Activated CD4-positive, alpha-beta memory T cell treated with anti-CD3 and anti-CD28 coated beads for 36 hours (primary cell): ENCODE results near the gene PREPL. TPM values are rescaled to one million over a fixed set of nuclear protein-coding genes. Genes with fewer than 3 reads are reported as not detected.

Experiments used
- CTCF ChIA-PET: fragments of 350-600 bp; sonication (Branson Sonifier 250); formaldehyde crosslinking; loops from one replicate; lab custom pipeline; 2021; ENCODE audit warnings: antibody characterized with exemption, inconsistent platforms; lab: Charles Lee
- POLR2A ChIA-PET: fragments of 350-600 bp; sonication (Branson Sonifier 250); formaldehyde crosslinking; loops from one replicate; lab custom pipeline; 2021; ENCODE audit warnings: antibody characterized with exemption; lab: Charles Lee
- DNase-seq: peaks from one replicate; pipeline ENCODE4 v3.0.0-alpha.2; 2020
- H3K27ac Mint-ChIP-seq: one replicate; pipeline ENCODE4 v1.8.0; 2021; ENCODE audit warnings: mixed read lengths
- H3K27me3 Mint-ChIP-seq: one replicate; pipeline ENCODE4 v1.8.0; 2021; ENCODE audit warnings: mixed read lengths
- H3K36me3 Mint-ChIP-seq: one replicate; pipeline ENCODE4 v1.8.0; 2021; ENCODE audit warnings: mixed read lengths
- H3K4me1 Mint-ChIP-seq: one replicate; pipeline ENCODE4 v1.8.0; 2021; ENCODE audit warnings: low read depth, mixed read lengths
- H3K4me3 Mint-ChIP-seq: one replicate; pipeline ENCODE4 v1.8.0; 2021; ENCODE audit warnings: mild to moderate bottlenecking, mixed read lengths
- H3K9me3 Mint-ChIP-seq: one replicate; pipeline ENCODE4 v1.8.0; 2021; ENCODE audit warnings: mixed read lengths
- intact Hi-C: fragments of 100-400 bp; cut with micrococcal nuclease; formaldehyde crosslinking; loops from one replicate; pipeline ENCODE4 v1.15.1; 2023
- total RNA-seq, 2 experiments: library from RNA; stranded (reverse); gene quantifications; one replicate each; pipeline ENCODE4 v1.2.3, GENCODE V29; 2021

PREPL gene
- total RNA-seq, 2 experiments from 2014 or later, result 25.2 to 32.1 TPM

DNA sequence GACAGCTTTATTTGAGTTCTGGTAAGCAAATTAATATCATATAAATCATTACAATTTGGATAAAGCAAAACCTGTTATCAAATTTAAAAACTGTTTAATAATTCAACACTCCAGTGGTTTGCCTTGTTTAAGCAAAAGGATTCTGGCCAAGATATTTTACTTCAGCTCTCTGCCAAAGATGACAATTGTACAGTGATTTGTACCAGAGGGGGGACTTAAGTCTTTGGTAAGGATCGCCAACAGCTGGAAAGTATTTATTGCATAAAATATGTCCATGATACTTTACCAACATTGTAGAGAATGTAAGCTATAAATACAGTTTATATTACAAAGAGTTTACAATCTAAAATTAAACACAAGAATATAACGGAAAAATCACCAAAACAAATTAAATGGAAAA is 13.8 kb downstream of the PREPL start:
- POLR2A ChIA-PET, result interaction anchor here (0.6 kb wide), 1 partner anchor 130 kb away, joined by 4 read pairs; no protein-coding TSS in a partner anchor
- Mint-ChIP-seq H3K27me3 (no peaks in the 10 kb centered on the region), H3K4me3 (no peak overlapping the region), H3K9me3 (no peaks in the 10 kb centered on the region), H3K27ac (no peak overlapping the region), H3K36me3 (peaks cover 13% of the 10 kb centered on the region), H3K4me1 (peaks cover 10% of the 10 kb centered on the region)
- intact Hi-C loops, result no loop called here
- DNase-seq, result no peak
- CTCF ChIA-PET, result interaction anchor here (0.7 to 1.3 kb wide), 3 partner anchors 21 to 132 kb away, joined by 3 read pairs; no protein-coding TSS in a partner anchor

GRCh38 chr2:44342854-44343253 is 18.4 kb downstream of the PREPL start:
- no peak for DNase-seq
- intact Hi-C loops, result loop anchor here (1.0 to 2.0 kb wide), 3 partner anchors 98 to 299 kb away; no protein-coding TSS in a partner anchor
- no peaks in the 10 kb centered on the region for H3K27me3 Mint-ChIP-seq
- H3K27ac Mint-ChIP-seq, result no peak overlapping the region
- H3K4me1 Mint-ChIP-seq, result no peaks in the 10 kb centered on the region
- no peaks in the 10 kb centered on the region for H3K9me3 Mint-ChIP-seq
- no peak overlapping the region for H3K4me3 Mint-ChIP-seq
- POLR2A ChIA-PET, result no interaction called here
- peaks cover 25% of the 10 kb centered on the region for H3K36me3 Mint-ChIP-seq
- CTCF ChIA-PET, result interaction anchor here (0.7 to 2.6 kb wide), 8 partner anchors 9 to 612 kb away, joined by 3 to 18 read pairs (median 4); no protein-coding TSS in a partner anchor

DNA sequence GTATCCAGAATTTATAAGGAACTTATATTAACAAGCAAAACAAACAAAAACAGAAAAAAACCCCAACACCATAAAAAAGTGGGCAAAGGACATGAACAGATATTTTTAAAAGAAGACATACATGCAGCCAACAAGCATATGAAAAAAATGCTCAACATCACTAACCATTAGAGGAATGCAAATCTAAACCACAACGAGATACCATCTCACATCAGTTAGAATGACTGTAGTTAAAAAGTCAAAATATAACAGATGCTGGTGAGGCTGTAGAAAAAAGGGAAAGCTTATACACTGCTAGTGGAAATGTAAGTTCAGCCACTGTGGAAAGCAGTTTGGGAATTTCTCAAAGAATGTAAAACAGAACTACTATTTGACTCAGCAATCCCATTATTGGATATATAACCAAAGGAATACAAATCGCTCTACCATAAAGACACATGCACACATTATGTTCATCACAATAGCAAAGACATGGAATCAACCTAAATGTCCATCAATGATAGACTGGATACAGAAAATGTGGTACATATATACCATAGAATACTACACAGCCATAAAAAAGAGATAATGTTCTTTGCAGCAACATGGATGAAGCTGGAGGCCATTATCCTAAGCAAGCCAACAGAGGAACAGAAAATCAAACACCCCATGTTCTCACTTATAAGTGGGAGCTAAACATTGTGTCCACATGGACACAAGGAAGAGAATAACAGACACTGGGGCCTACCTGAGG is 25.3 kb downstream of the PREPL start:
- Mint-ChIP-seq H3K9me3 (no peaks in the 10 kb centered on the region), H3K36me3 (peaks cover 56% of the 10 kb centered on the region), H3K27me3 (no peaks in the 10 kb centered on the region), H3K4me1 (peaks cover 5% of the 10 kb centered on the region), H3K4me3 (no peak overlapping the region), H3K27ac (no peak overlapping the region)
- CTCF ChIA-PET, result interaction anchor here (1.1 kb wide), 1 partner anchor 26 kb away, joined by 3 read pairs; the partner anchor contains the start of genes CAMKMT and PREPL
- POLR2A ChIA-PET, result no interaction called here
- DNase-seq, result no peak
- intact Hi-C loops, result no loop called here

DNA sequence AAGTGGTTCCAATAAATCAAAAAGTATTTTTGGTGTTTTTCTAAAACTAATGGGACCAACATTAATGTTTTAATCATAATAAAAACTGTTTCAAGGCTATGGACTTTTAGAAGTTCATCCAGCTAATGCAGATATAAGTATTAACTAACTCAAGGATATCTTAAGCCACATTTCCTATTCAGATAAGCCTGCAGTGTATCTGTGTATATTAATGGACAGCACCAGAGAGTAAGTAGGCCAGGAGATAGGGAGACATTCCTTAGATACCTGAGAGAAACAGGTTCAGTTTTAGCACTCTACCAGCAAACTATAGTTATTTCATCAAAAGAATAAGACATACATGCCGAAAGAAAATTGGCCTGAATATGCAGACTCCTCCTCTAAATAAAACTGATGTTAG is 27.3 kb downstream of the PREPL start:
- intact Hi-C loops, result no loop called here
- no peaks in the 10 kb centered on the region for H3K9me3 Mint-ChIP-seq
- peaks cover 11% of the 10 kb centered on the region for H3K4me1 Mint-ChIP-seq
- no peak for DNase-seq
- H3K27me3 Mint-ChIP-seq, result no peaks in the 10 kb centered on the region
- POLR2A ChIA-PET, result interaction anchor here (0.6 kb wide), 1 partner anchor 36 kb away, joined by 3 read pairs; no protein-coding TSS in a partner anchor
- CTCF ChIA-PET, result interaction anchor here (0.7 to 1.1 kb wide), 2 partner anchors 9 to 90 kb away, joined by 4 read pairs; no protein-coding TSS in a partner anchor
- peaks cover 50% of the 10 kb centered on the region for H3K36me3 Mint-ChIP-seq
- no peak overlapping the region for H3K4me3 Mint-ChIP-seq
- H3K27ac Mint-ChIP-seq, result no peak overlapping the region

- Mint-ChIP-seq H3K36me3 (peaks cover 36% of the 10 kb centered on the region), H3K27me3 (no peaks in the 10 kb centered on the region), H3K9me3 (no peaks in the 10 kb centered on the region), H3K27ac (no peak overlapping the region), H3K4me1 (peaks cover 7% of the 10 kb centered on the region), H3K4me3 (no peak overlapping the region)
- POLR2A ChIA-PET, result no interaction called here
- CTCF ChIA-PET, result no interaction called here
- DNase-seq, result no peak
- intact Hi-C loops, result no loop called here
These were observed 30.5 kb downstream of the PREPL start for GRCh38 chr2:44330801-44331200.

DNA sequence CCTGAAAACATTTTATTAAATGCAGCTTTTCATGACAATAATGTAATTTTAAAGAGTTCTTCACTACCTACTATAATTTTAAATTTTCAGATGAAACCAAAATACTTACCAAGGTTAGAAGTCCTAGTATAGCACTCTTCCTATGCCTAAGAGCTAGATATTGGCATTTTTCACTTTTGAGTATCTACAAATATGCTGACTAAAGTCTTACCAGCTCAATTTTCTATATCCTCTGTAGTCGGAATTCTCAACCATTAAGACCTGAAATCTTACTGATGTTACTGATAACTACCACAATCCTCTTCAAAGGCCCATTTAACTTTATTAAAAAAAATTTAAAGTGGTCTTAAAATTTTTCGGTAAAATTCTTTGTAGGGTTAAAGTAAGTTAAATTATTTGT is 32.0 kb downstream of the PREPL start:
- no peak for DNase-seq
- Mint-ChIP-seq H3K27ac (no peak overlapping the region), H3K36me3 (peaks cover 32% of the 10 kb centered on the region), H3K4me3 (no peak overlapping the region), H3K27me3 (no peaks in the 10 kb centered on the region), H3K4me1 (peaks cover 7% of the 10 kb centered on the region), H3K9me3 (no peaks in the 10 kb centered on the region)
- POLR2A ChIA-PET, result no interaction called here
- intact Hi-C loops, result no loop called here
- CTCF ChIA-PET, result no interaction called here

GRCh38 chr2:44328750-44329149 is 32.5 kb downstream of the PREPL start:
- CTCF ChIA-PET, result no interaction called here
- Mint-ChIP-seq H3K27me3 (no peaks in the 10 kb centered on the region), H3K36me3 (peaks cover 35% of the 10 kb centered on the region), H3K4me3 (no peak overlapping the region), H3K9me3 (no peaks in the 10 kb centered on the region), H3K27ac (no peak overlapping the region), H3K4me1 (peaks cover 7% of the 10 kb centered on the region)
- no peak for DNase-seq
- intact Hi-C loops, result no loop called here
- POLR2A ChIA-PET, result no interaction called here

DNA sequence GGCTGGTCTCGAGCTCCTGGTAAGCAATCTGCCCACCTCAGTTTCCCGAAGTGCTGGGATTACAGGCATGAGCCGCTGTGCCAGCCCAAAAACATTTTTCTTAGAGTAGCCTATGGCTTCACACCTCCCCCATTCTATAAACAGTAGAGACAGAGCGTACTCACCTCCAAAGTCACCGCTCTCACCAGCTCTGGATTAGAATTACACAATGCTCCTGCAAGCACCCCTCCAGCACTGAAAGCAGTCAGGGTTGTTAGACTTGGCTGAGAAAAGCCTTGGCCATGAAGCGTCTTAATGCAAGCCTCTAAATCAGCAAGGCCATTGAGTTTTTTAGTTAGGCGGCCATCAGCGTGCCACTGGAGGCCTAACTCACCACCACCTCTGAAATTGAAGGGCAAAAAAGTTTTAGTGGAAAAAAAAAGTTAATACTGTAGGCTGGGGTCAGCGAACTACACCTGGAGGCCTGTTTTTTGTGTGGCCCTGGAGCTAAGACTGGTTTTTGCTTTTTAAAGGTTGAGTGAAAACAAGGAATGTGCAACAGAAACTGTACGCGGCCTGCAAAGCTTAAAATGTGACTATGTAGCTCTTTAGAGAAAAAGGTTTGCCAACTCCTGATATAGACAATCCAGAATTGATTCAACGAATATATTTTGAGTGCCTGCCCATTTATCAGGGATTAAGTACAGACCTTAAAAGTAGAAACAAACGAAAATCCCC is 34.6 kb downstream of the PREPL start:
- peaks cover 7% of the 10 kb centered on the region for H3K4me1 Mint-ChIP-seq
- no peak for DNase-seq
- intact Hi-C loops, result no loop called here
- H3K4me3 Mint-ChIP-seq, result no peak overlapping the region
- H3K9me3 Mint-ChIP-seq, result no peaks in the 10 kb centered on the region
- no peak overlapping the region for H3K27ac Mint-ChIP-seq
- ChIA-PET CTCF (no interaction called here), POLR2A (no interaction called here)
- H3K27me3 Mint-ChIP-seq, result no peaks in the 10 kb centered on the region
- H3K36me3 Mint-ChIP-seq, result peaks cover 38% of the 10 kb centered on the region

GRCh38 chr2:44325897-44326296 is 35.4 kb downstream of the PREPL start:
- Mint-ChIP-seq H3K36me3 (peaks cover 38% of the 10 kb centered on the region), H3K4me1 (peaks cover 7% of the 10 kb centered on the region), H3K9me3 (no peaks in the 10 kb centered on the region), H3K4me3 (no peak overlapping the region), H3K27ac (no peak overlapping the region), H3K27me3 (no peaks in the 10 kb centered on the region)
- ChIA-PET POLR2A (no interaction called here), CTCF (no interaction called here)
- intact Hi-C loops, result no loop called here
- DNase-seq, result no peak

DNA sequence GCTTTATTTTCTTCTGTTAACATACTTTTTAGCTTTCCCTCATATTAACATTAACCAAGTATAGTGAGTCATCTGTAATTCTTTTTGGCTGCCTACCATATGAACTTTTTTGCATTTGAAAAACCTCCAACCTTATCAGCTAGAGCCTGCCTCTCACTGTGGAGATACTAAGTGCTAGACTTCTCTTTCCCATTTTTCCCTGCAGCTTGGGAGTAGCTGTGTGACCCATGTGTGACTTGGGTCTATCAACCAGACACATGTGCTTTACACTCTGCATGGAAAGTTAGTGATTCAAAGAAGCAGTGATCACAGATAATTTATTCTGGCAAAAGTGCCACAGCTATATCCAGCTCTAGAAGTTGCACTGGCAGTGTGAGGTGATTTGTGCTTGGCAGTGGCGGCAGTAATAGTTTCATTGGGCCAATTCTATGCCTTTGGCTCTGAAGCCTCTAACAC is 36.3 kb downstream of the PREPL start:
- H3K27me3 Mint-ChIP-seq, result no peaks in the 10 kb centered on the region
- intact Hi-C loops, result no loop called here
- ChIA-PET CTCF (no interaction called here), POLR2A (no interaction called here)
- no peak overlapping the region for H3K27ac Mint-ChIP-seq
- peaks cover 43% of the 10 kb centered on the region for H3K36me3 Mint-ChIP-seq
- no peak for DNase-seq
- H3K4me1 Mint-ChIP-seq, result peaks cover 3% of the 10 kb centered on the region
- H3K9me3 Mint-ChIP-seq, result no peaks in the 10 kb centered on the region
- H3K4me3 Mint-ChIP-seq, result no peak overlapping the region

DNA sequence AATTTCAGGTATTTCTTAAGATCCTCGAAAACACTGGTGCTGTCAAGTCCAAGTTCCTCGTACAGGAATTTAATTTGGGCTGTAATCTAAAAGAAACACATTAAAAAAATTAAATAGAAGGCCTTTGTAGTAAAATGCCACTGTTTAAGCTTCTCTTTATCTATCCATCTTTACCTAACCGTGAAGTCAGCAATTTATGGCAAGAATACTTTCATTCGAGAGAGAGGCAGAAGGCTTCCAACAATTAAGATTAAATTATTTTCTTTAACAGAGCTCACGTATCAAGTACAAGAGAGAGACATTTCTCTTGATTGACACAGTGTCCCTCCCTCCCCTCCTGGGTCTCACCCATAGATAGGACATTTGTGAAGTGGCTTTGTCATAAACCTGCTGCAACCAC is 39.9 kb downstream of the PREPL start:
- POLR2A ChIA-PET, result no interaction called here
- intact Hi-C loops, result no loop called here
- Mint-ChIP-seq H3K36me3 (peaks cover 46% of the 10 kb centered on the region), H3K4me1 (no peaks in the 10 kb centered on the region), H3K9me3 (no peaks in the 10 kb centered on the region), H3K27ac (no peak overlapping the region), H3K27me3 (no peaks in the 10 kb centered on the region), H3K4me3 (no peak overlapping the region)
- CTCF ChIA-PET, result no interaction called here
- DNase-seq, result no peak

DNA sequence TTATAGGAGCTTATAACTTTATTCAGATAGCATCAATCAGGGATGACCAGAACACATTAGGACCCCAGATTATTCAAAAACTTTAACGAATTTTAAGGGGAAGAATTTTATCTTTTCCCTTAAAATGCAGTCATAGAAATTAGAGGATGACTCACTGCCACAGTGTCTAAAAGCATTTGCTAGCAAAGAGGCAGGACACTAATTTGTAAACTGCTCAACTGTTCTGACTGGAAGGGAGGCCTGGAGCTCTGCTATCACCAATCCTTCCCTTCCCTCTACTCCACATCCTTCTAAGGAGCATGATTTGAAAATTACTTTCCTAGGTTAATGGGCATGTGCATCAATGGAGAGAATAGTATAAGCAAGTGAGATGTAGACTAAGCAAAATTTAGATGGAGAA is 40.5 kb downstream of the PREPL start:
- POLR2A ChIA-PET, result interaction anchor here (0.5 kb wide), 1 partner anchor 111 kb away, joined by 3 read pairs; no protein-coding TSS in a partner anchor
- Mint-ChIP-seq H3K4me3 (no peak overlapping the region), H3K9me3 (no peaks in the 10 kb centered on the region), H3K36me3 (peaks cover 51% of the 10 kb centered on the region), H3K27me3 (no peaks in the 10 kb centered on the region), H3K27ac (no peak overlapping the region), H3K4me1 (no peaks in the 10 kb centered on the region)
- no peak for DNase-seq
- CTCF ChIA-PET, result no interaction called here
- intact Hi-C loops, result no loop called here
